ENCODE results near the gene MYZAP.

MYZAP gene

DNA sequence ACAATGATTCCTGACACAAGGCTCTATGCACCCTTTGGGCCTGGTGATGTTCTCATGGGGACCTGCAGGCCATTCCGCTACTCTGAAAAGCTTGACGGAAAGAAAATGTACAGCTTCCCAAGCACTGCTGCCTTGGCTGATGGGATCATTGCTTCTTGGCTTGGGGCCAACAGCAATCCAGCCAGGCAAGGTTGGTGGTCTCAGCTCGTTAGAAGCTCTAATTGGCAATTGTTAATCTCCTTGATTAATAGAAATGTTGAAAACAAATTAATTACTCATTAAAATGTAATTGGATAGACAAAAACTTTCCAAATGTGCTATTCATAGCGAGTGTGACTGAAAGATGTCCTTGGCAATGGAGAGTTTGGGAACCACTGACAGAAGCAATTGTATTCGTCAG lies 16.3 kb upstream of the MYZAP start:
- Histone ChIP-seq H3K27ac (no peak overlapping the region), H3K4me1 (ENCODE audit: control insufficient read depth in 1 of 2, insufficient read depth in 1 of 2, low read depth in 1 of 2, low read length in 1 of 2) (no peaks in the 10 kb centered on the region), H3K27me3 (peaks cover 13% of the 10 kb centered on the region), H3K9me3 (no peaks in the 10 kb centered on the region), H3K4me3 (ENCODE audit: low read depth in 1 of 2, low read length in 1 of 2) (no peak overlapping the region), H3K36me3 (no peaks in the 10 kb centered on the region)
- TF ChIP-seq, protein P1, sequence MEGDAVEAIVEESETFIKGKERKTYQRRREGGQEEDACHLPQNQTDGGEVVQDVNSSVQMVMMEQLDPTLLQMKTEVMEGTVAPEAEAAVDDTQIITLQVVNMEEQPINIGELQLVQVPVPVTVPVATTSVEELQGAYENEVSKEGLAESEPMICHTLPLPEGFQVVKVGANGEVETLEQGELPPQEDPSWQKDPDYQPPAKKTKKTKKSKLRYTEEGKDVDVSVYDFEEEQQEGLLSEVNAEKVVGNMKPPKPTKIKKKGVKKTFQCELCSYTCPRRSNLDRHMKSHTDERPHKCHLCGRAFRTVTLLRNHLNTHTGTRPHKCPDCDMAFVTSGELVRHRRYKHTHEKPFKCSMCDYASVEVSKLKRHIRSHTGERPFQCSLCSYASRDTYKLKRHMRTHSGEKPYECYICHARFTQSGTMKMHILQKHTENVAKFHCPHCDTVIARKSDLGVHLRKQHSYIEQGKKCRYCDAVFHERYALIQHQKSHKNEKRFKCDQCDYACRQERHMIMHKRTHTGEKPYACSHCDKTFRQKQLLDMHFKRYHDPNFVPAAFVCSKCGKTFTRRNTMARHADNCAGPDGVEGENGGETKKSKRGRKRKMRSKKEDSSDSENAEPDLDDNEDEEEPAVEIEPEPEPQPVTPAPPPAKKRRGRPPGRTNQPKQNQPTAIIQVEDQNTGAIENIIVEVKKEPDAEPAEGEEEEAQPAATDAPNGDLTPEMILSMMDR (IDR thresholded peaks at IDR 0.05): no peak

DNA sequence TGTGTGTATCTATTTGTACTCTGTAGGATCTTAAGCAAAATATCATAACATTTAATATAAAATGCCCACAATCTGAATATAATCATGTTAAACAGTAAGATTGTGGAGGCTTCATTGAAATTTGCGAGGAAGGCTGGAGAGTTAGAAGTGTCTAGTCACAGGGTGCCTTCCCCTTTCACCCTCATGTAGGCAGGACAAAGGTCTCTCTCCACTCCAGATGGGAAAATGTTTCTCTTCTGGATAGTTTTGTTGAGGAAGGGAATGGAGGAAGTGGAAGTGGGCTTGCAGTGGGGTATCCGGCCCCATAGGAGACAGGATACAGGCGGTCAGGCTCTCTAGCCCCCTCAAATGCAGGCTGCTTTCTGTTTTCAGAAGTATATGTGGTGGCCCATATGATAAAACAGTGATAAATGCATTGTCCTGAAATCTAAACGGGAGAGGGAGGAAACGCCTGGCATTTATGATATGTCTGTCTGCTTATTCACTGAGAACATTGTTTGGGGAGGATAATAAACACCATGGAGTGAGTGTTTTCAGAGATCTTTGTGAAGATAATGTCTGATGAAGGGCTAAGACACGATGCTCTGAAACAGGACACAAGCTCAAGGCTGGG lies 13.3 kb upstream of the MYZAP start:
- Histone ChIP-seq H3K4me1 (ENCODE audit: control insufficient read depth in 1 of 2, insufficient read depth in 1 of 2, low read depth in 1 of 2, low read length in 1 of 2) (no peaks in the 10 kb centered on the region), H3K4me3 (ENCODE audit: low read depth in 1 of 2, low read length in 1 of 2) (no peak overlapping the region), H3K27me3 (peaks cover 16% of the 10 kb centered on the region), H3K9me3 (no peaks in the 10 kb centered on the region), H3K36me3 (no peaks in the 10 kb centered on the region), H3K27ac (no peak overlapping the region)
- TF ChIP-seq, protein P1 (IDR thresholded peaks at IDR 0.05): no peak

DNA sequence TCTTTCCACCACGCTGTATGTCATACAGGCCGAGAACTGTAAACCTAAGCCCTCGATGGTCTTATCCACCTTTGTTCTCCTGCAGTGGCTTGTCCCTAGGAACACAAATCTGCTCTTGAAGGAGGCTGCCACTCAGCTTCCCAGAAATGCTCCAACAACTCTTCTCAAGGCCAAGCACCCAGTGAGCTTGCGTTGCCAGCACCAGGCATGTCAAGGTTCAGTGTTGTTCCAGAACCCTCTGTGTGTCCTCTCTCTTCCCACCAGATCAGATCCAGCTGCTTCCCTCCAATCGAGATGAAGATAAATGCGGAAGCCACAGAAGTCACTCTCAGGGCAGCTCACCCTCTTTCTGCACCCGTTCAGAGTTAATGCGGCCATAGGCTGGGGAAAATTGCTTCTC lies 11.3 kb upstream of the MYZAP start:
- Histone ChIP-seq H3K27ac (no peak overlapping the region), H3K9me3 (no peaks in the 10 kb centered on the region), H3K27me3 (peaks cover 16% of the 10 kb centered on the region), H3K4me1 (ENCODE audit: control insufficient read depth in 1 of 2, insufficient read depth in 1 of 2, low read depth in 1 of 2, low read length in 1 of 2) (no peaks in the 10 kb centered on the region), H3K4me3 (ENCODE audit: low read depth in 1 of 2, low read length in 1 of 2) (no peak overlapping the region), H3K36me3 (no peaks in the 10 kb centered on the region)
- TF ChIP-seq, protein P1 (IDR thresholded peaks at IDR 0.05): no peak

DNA sequence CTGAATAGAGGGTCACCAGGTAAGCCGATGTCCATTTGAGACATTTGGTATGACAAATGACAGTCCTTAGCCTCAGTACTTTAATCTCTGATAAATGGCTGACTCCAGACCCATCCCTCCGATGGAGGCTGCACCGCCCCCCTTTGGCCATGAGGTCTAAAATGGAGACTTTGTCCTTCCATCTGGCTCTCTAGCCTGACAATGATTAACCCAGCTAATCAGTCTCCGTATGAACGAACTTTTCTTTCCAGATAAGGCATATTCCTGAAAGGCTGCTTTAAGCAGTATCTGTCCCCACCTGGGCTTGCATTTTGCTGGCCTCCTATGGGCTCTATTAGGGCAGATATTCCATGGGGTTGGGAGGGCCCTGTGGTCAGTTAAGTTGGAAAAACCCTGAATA lies 10.8 kb upstream of the MYZAP start:
- peaks cover 16% of the 10 kb centered on the region for H3K27me3 ChIP-seq
- H3K27ac ChIP-seq: no peak overlapping the region
- TF ChIP-seq, protein P1 (IDR thresholded peaks at IDR 0.05): no peak
- no peaks in the 10 kb centered on the region for H3K9me3 ChIP-seq
- no peaks in the 10 kb centered on the region for H3K36me3 ChIP-seq
- H3K4me3 ChIP-seq (ENCODE audit: low read depth in 1 of 2, low read length in 1 of 2): no peak overlapping the region
- no peaks in the 10 kb centered on the region for H3K4me1 ChIP-seq (ENCODE audit: control insufficient read depth in 1 of 2, insufficient read depth in 1 of 2, low read depth in 1 of 2, low read length in 1 of 2)

DNA sequence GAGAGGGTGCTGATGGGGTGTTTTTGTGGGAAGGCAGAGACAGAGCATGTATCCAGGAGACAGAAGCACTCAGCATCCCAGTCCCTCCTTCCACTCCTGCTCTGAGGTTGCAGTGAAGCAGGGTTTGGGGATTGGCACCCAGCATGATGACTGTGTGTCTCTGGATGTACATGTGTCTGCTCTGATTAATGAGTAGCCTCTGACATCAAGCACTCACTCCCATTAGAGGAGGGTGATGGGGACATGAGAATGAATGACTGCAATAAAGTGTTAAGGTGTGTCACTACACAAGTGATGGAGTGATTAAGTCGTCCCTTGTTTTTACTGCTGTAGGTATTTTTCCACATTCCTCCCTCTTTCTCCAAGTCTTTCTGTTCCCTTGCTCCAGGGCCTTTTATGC lies 9.6 kb upstream of the MYZAP start:
- H3K4me3 ChIP-seq (ENCODE audit: low read depth in 1 of 2, low read length in 1 of 2): no peak overlapping the region
- no peaks in the 10 kb centered on the region for H3K36me3 ChIP-seq
- H3K4me1 ChIP-seq (ENCODE audit: control insufficient read depth in 1 of 2, insufficient read depth in 1 of 2, low read depth in 1 of 2, low read length in 1 of 2): no peaks in the 10 kb centered on the region
- H3K27me3 ChIP-seq: peaks cover 16% of the 10 kb centered on the region
- no peak overlapping the region for H3K27ac ChIP-seq
- H3K9me3 ChIP-seq: no peaks in the 10 kb centered on the region
- TF ChIP-seq, protein P1 (IDR thresholded peaks at IDR 0.05): no peak

- no peaks in the 10 kb centered on the region for H3K4me1 ChIP-seq (ENCODE audit: control insufficient read depth in 1 of 2, insufficient read depth in 1 of 2, low read depth in 1 of 2, low read length in 1 of 2)
- TF ChIP-seq, protein P1 (IDR thresholded peaks at IDR 0.05): no peak
- H3K27ac ChIP-seq: no peak overlapping the region
- H3K4me3 ChIP-seq (ENCODE audit: low read depth in 1 of 2, low read length in 1 of 2): no peak overlapping the region
- H3K36me3 ChIP-seq: no peaks in the 10 kb centered on the region
- peaks cover 22% of the 10 kb centered on the region for H3K27me3 ChIP-seq
- no peaks in the 10 kb centered on the region for H3K9me3 ChIP-seq
Observed at GRCh38 chr15:57583282-57583681, 8.4 kb upstream of the MYZAP start.

All from neutrophil (primary cell).